ENCODE measurements around the gene PDCD4. TPM values are rescaled to one million over a fixed set of nuclear protein-coding genes. Genes with fewer than 3 reads are reported as not detected.

The PDCD4 gene
- total and polyA plus RNA-seq, 2 of the 13 experiments (the other 11 are each of a cell fraction or from before 2014, with no cell fraction given): 22.8 to 56.2 TPM

DNA sequence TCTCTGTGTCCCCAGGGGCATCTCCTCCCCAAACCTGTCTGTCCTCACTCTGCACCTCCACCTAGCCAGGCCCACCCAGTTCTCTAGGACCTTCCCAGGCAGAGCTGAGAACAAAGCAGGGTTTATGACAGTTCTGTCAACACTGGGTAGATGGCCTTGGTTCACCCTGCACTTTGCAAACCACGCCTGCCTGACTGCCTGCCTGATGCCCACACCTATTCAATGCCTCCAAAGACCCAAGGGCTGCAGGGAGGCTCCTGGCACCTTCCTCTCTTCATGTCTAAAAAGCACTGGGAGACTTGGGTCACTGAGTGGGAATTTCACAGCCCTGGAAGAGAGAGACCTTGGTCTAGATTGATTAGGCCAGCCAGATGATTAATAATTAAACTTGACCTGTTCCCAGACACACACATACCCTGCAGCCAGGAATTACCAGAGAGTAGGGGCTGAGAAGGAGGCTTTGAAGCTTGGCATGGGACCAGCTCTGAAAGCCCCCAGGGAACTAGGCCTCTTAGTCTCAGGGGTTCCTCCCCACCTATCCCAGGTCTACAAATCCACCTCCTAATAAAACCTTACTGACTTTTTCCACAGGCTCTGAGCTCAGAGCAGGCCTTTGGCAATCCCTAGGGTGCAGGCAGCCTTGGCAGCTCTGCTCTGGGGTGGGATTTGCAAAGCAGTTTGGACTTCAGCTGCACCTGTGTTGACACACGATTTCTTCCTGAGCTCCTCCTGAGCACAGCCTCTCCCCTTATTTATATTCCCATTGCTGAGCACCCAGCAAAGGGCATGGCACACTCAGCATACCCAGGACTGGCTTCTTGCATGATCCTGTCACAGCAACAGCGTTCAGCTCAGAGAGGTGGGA, 25.7 kb upstream of the PDCD4 start (continued):
- TF ChIP-seq, protein P1, sequence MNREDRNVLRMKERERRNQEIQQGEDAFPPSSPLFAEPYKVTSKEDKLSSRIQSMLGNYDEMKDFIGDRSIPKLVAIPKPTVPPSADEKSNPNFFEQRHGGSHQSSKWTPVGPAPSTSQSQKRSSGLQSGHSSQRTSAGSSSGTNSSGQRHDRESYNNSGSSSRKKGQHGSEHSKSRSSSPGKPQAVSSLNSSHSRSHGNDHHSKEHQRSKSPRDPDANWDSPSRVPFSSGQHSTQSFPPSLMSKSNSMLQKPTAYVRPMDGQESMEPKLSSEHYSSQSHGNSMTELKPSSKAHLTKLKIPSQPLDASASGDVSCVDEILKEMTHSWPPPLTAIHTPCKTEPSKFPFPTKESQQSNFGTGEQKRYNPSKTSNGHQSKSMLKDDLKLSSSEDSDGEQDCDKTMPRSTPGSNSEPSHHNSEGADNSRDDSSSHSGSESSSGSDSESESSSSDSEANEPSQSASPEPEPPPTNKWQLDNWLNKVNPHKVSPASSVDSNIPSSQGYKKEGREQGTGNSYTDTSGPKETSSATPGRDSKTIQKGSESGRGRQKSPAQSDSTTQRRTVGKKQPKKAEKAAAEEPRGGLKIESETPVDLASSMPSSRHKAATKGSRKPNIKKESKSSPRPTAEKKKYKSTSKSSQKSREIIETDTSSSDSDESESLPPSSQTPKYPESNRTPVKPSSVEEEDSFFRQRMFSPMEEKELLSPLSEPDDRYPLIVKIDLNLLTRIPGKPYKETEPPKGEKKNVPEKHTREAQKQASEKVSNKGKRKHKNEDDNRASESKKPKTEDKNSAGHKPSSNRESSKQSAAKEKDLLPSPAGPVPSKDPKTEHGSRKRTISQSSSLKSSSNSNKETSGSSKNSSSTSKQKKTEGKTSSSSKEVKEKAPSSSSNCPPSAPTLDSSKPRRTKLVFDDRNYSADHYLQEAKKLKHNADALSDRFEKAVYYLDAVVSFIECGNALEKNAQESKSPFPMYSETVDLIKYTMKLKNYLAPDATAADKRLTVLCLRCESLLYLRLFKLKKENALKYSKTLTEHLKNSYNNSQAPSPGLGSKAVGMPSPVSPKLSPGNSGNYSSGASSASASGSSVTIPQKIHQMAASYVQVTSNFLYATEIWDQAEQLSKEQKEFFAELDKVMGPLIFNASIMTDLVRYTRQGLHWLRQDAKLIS (CRISPR knock-in tag; IDR thresholded peaks at IDR 0.05): no peak
- no peak for TF ChIP-seq PHF5A (CRISPR knock-in tag; IDR thresholded peaks at IDR 0.05; ENCODE audit: low read depth, unreplicated experiment)
- TF ChIP-seq SOX13 (IDR thresholded peaks at IDR 0.05): peak; percentile 47; the same call in 1 of the 2 replicates
- peak in 1 of 2 experiments; percentile 78; a peak in 2 of 4 replicates for TF ChIP-seq SOX13 (CRISPR knock-in tag; conservative IDR thresholded peaks at IDR 0.05 in 1 of 2, IDR thresholded peaks at IDR 0.05 in 1 of 2)
- TF ChIP-seq MEIS2 (CRISPR knock-in tag; IDR thresholded peaks at IDR 0.05): peak; percentile 83
- no peak for TF ChIP-seq CBFB (CRISPR knock-in tag; IDR thresholded peaks at IDR 0.05)
- TF ChIP-seq HIVEP1 (CRISPR knock-in tag; IDR thresholded peaks at IDR 0.05): 0 out of 2 replicates have a peak, but pooled peaks have one; percentile 40
- no peak for TF ChIP-seq XBP1 (CRISPR knock-in tag; IDR thresholded peaks at IDR 0.05)
- TF ChIP-seq, protein P2, sequence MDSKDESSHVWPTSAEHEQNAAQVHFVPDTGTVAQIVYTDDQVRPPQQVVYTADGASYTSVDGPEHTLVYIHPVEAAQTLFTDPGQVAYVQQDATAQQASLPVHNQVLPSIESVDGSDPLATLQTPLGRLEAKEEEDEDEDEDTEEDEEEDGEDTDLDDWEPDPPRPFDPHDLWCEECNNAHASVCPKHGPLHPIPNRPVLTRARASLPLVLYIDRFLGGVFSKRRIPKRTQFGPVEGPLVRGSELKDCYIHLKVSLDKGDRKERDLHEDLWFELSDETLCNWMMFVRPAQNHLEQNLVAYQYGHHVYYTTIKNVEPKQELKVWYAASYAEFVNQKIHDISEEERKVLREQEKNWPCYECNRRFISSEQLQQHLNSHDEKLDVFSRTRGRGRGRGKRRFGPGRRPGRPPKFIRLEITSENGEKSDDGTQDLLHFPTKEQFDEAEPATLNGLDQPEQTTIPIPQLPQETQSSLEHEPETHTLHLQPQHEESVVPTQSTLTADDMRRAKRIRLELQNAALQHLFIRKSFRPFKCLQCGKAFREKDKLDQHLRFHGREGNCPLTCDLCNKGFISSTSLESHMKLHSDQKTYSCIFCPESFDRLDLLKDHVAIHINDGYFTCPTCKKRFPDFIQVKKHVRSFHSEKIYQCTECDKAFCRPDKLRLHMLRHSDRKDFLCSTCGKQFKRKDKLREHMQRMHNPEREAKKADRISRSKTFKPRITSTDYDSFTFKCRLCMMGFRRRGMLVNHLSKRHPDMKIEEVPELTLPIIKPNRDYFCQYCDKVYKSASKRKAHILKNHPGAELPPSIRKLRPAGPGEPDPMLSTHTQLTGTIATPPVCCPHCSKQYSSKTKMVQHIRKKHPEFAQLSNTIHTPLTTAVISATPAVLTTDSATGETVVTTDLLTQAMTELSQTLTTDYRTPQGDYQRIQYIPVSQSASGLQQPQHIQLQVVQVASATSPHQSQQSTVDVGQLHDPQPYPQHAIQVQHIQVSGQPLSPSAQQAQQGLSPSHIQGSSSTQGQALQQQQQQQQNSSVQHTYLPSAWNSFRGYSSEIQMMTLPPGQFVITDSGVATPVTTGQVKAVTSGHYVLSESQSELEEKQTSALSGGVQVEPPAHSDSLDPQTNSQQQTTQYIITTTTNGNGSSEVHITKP (CRISPR knock-in tag; IDR thresholded peaks at IDR 0.05; ENCODE audit: low read depth): no peak; the same call in 1 of the 2 replicates
- no peak for TF ChIP-seq ZFP82 (CRISPR knock-in tag; IDR thresholded peaks at IDR 0.05; ENCODE audit: borderline replicate concordance)
- no peak for TF ChIP-seq DR1 (CRISPR knock-in tag; IDR thresholded peaks at IDR 0.05)
- peak; percentile 82; the same call in 1 of the 2 replicates for TF ChIP-seq MEIS1 (CRISPR knock-in tag; IDR thresholded peaks at IDR 0.05; ENCODE audit: borderline replicate concordance)
- no peak for TF ChIP-seq SMAD3 (CRISPR knock-in tag; IDR thresholded peaks at IDR 0.05)
- TF ChIP-seq HOXD1 (CRISPR knock-in tag; IDR thresholded peaks at IDR 0.05): no peak
- TF ChIP-seq, protein P3, sequence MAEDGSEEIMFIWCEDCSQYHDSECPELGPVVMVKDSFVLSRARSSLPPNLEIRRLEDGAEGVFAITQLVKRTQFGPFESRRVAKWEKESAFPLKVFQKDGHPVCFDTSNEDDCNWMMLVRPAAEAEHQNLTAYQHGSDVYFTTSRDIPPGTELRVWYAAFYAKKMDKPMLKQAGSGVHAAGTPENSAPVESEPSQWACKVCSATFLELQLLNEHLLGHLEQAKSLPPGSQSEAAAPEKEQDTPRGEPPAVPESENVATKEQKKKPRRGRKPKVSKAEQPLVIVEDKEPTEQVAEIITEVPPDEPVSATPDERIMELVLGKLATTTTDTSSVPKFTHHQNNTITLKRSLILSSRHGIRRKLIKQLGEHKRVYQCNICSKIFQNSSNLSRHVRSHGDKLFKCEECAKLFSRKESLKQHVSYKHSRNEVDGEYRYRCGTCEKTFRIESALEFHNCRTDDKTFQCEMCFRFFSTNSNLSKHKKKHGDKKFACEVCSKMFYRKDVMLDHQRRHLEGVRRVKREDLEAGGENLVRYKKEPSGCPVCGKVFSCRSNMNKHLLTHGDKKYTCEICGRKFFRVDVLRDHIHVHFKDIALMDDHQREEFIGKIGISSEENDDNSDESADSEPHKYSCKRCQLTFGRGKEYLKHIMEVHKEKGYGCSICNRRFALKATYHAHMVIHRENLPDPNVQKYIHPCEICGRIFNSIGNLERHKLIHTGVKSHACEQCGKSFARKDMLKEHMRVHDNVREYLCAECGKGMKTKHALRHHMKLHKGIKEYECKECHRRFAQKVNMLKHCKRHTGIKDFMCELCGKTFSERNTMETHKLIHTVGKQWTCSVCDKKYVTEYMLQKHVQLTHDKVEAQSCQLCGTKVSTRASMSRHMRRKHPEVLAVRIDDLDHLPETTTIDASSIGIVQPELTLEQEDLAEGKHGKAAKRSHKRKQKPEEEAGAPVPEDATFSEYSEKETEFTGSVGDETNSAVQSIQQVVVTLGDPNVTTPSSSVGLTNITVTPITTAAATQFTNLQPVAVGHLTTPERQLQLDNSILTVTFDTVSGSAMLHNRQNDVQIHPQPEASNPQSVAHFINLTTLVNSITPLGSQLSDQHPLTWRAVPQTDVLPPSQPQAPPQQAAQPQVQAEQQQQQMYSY (CRISPR knock-in tag; IDR thresholded peaks at IDR 0.05): no peak
- no peak for TF ChIP-seq ZFP41 (CRISPR knock-in tag; IDR thresholded peaks at IDR 0.05; ENCODE audit: borderline replicate concordance)
- TF ChIP-seq MED1 (CRISPR knock-in tag; IDR thresholded peaks at IDR 0.05): peak; percentile 45; the same call in 1 of the 2 replicates
- TF ChIP-seq AGO1 (IDR thresholded peaks at IDR 0.05; ENCODE audit: low read depth, low read length, poor library complexity, severe bottlenecking): no peak
